Kidney epithelial cell (primary cell): ENCODE measurements around the gene LAMC2. TPM values are rescaled to one million over a fixed set of nuclear protein-coding genes. Genes with fewer than 3 reads are reported as not detected.
A peak's percentile ranks its signal among the peaks of the same experiment; 100 is the strongest.

Source experiments
- DNase-seq: peaks from one replicate; pipeline ENCODE4 v3.0.0-alpha.2; 2010; ENCODE audit warnings: low read depth
- H3K27me3 ChIP-seq: 2 replicates; pipeline ENCODE4 v1.6.0; 2011; ENCODE audit warnings: low read length; ENCODE audit not compliant: control insufficient read depth, insufficient read depth
- H3K36me3 ChIP-seq: 2 replicates; pipeline ENCODE4 v1.5.1; 2011; ENCODE audit warnings: low read length; ENCODE audit not compliant: control insufficient read depth, insufficient read depth
- H3K4me3 ChIP-seq: 2 replicates; pipeline ENCODE4 v1.5.1; 2011; ENCODE audit warnings: low read depth, mild to moderate bottlenecking, control low read depth, low read length
- CTCF ChIP-seq: IDR thresholded peaks from 2 replicates; pipeline ENCODE4 v1.5.1; 2011; ENCODE audit warnings: mild to moderate bottlenecking, moderate library complexity, low read length, control low read depth, inconsistent platforms; ENCODE audit not compliant: insufficient read depth, poor library complexity, severe bottlenecking
- total RNA-seq: library from RNA; depleted of rRNA; stranded (reverse); fragments of >200 nt; gene quantifications from 2 replicates; pipeline ENCODE4 v1.2.3, GENCODE V29; 2015

LAMC2 gene
- total RNA-seq, 1 donor from 2014 or later: 1,180 TPM

GRCh38 chr1:183262628-183263200, 76.7 kb downstream of the LAMC2 start:
- no peak for DNase-seq
- no peak for TF ChIP-seq CTCF

GRCh38 chr1:183263886-183264602, 78.0 kb downstream of the LAMC2 start:
- Histone ChIP-seq H3K4me3 (no peak overlapping the region), H3K36me3 (no peaks in the 10 kb centered on the region), H3K27me3 (no peaks in the 10 kb centered on the region)
- no peak for TF ChIP-seq CTCF
- DNase-seq: no peak

More at GRCh38 chr1:183262628-183263200, 76.7 kb downstream of the LAMC2 start:
- Histone ChIP-seq H3K4me3 (no peak overlapping the region), H3K36me3 (no peaks in the 10 kb centered on the region), H3K27me3 (no peaks in the 10 kb centered on the region)

- DNase-seq: no peak
Observed at GRCh38 chr1:183267646-183268431, 81.8 kb downstream of the LAMC2 start.

GRCh38 chr1:183270541-183271141, 84.6 kb downstream of the LAMC2 start:
- Histone ChIP-seq H3K4me3 (no peak overlapping the region), H3K36me3 (no peaks in the 10 kb centered on the region), H3K27me3 (no peaks in the 10 kb centered on the region)
- DNase-seq: no peak
- TF ChIP-seq CTCF: no peak

More at GRCh38 chr1:183267646-183268431, 81.8 kb downstream of the LAMC2 start:
- H3K27me3 ChIP-seq: no peaks in the 10 kb centered on the region
- no peak overlapping the region for H3K4me3 ChIP-seq
- no peak for TF ChIP-seq CTCF
- H3K36me3 ChIP-seq: no peaks in the 10 kb centered on the region

GRCh38 chr1:183272390-183272848, 86.4 kb downstream of the LAMC2 start:
- Histone ChIP-seq H3K4me3 (no peak overlapping the region), H3K27me3 (no peaks in the 10 kb centered on the region), H3K36me3 (no peaks in the 10 kb centered on the region)
- DNase-seq: peak; percentile 57
- no peak for TF ChIP-seq CTCF
